ENCODE results near the gene ZNF605.
"Not testable (repeated sequence)": the region's sequence is repeated elsewhere in the genome, so short reads cannot be mapped to it uniquely, and the experiment has no call there.

The ZNF605 gene

GRCh38 chr12:132904718-132905328 lies 51.3 kb downstream of the ZNF605 start:
- peak; percentile 70 for DNase-seq

GRCh38 chr12:132899033-132899432 lies 57.1 kb downstream of the ZNF605 start:
- no peak for DNase-seq

GRCh38 chr12:132888852-132889251 lies 67.3 kb downstream of the ZNF605 start:
- no peak for DNase-seq

- DNase-seq = peak; percentile 82
These were observed 68.4 kb downstream of the ZNF605 start, which contains the start of gene CHFR for GRCh38 chr12:132887513-132888351. Gene CHFR, minus strand, starts transcription at chr12:132887605. Its CDS starts 277 bp downstream, at chr12:132887328.

GRCh38 chr12:132886529-132887477 lies 69.3 kb downstream of the ZNF605 start:
- no peak for DNase-seq

GRCh38 chr12:132881818-132882217 lies 74.3 kb downstream of the ZNF605 start:
- no peak for DNase-seq

GRCh38 chr12:132874620-132875019 lies 81.5 kb downstream of the ZNF605 start:
- DNase-seq = not testable (repeated sequence)

GRCh38 chr12:132874175-132874574 lies 81.9 kb downstream of the ZNF605 start:
- no peak for DNase-seq

GRCh38 chr12:132873724-132874123 lies 82.4 kb downstream of the ZNF605 start:
- no peak for DNase-seq

- no peak for DNase-seq
These were observed 83.1 kb downstream of the ZNF605 start for GRCh38 chr12:132872975-132873421.

- DNase-seq = no peak
These were observed 83.8 kb downstream of the ZNF605 start for GRCh38 chr12:132872073-132872855.

GRCh38 chr12:132869551-132869950 lies 86.6 kb downstream of the ZNF605 start:
- DNase-seq = no peak

Data from T1000 (cell line).